Lower leg skin (tissue), 3 donors: ENCODE measurements around the gene CFAP20DC.
"Not testable (repeated sequence)": the region's sequence is repeated elsewhere in the genome, so short reads cannot be mapped to it uniquely, and the experiment has no call there.

ENCODE experiments used
- CTCF ChIP-seq, 3 donors: fragments of 450-650 bp; IDR thresholded peaks; one replicate each; pipeline ENCODE4 v1.5.1; 2016; ENCODE audit warnings: antibody characterized with exemption in 3 of 3, mild to moderate bottlenecking in 3 of 3, moderate library complexity in 2 of 3
- POLR2A ChIP-seq, 2 donors: fragments of 450-650 bp; IDR thresholded peaks; one replicate each; pipeline ENCODE4 v1.6.1; 2016 to 2017; ENCODE audit warnings: antibody characterized with exemption in 2 of 2, mild to moderate bottlenecking in 1 of 2, moderate library complexity in 1 of 2

- not testable (repeated sequence) for TF ChIP-seq CTCF, POLR2A (IDR thresholded peaks at IDR 0.05)
Measured at GRCh38 chr3:59098516-59098915, 48.7 kb upstream of the CFAP20DC start.
